ENCODE results near the gene EPO. TPM values are rescaled to one million over a fixed set of nuclear protein-coding genes. Genes with fewer than 3 reads are reported as not detected.
"Not testable (repeated sequence)": the region's sequence is repeated elsewhere in the genome, so short reads cannot be mapped to it uniquely, and the experiment has no call there.

Gene EPO
- total and polyA plus RNA-seq, 9 donors: 0.07 to 0.40 (median 0.18) TPM; not detected in 4

DNA sequence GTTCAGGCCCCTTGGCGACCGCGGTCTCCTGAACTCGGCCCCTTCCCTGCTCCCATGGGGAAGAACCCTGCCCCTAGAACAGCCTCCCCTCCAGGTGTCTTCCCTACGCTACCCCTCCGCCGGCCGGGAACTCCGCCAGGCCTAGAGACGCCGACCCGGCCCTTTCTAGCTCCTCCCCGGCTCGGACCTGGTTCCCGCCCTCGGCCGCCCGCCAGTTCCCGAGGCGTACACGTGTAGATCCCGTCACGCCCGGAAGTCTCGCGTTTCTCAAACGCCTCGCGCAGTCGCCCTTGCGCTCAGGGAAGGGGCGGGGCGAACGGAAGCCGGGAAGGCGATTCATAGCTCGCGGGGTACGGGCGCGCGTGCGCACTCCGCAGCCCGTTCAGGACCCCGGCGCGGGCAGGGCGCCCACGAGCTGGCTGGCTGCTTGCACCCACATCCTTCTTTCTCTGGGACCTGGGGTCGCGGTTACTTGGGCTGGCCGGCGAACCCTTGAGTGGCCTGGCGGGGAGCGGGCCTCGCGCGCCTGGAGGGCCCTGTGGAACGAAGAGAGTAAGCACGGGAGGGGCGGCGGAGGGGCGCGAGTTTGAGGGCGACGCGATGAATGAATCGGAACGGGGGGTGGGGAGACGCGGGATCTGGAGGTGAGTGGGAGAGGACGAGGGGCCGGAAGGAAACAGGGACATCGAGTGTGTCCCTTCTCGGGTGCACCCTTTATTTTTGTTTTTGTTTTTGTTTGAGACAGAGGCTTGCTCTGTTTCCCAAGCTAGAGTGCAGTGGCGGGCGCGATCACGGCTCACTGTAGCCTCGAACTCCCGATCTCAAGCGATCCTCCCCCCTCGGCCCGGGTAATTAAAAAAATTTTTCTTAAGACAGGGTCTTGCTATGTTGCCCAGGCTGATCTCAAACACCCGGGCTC is 14.3 kb upstream of the EPO start, which contains the start of gene POP7:
Gene POP7 (plus strand): TSS at position 369 of the 919 bp plus-strand sequence. CDS start 710 bp downstream, outside the sequence.
- peak within 1 kb of the TSS; percentile 97 for H3K4me3 ChIP-seq (ENCODE audit: low read length)
- peak within 1 kb of the TSS; percentile 97 for H3K27ac ChIP-seq (ENCODE audit: low read length)
- H3K36me3 ChIP-seq (ENCODE audit: control insufficient read depth, insufficient read depth, low read length): peaks cover 7% of the 10 kb centered on the region
- DNase-seq: peak; percentile 99
- peaks cover 16% of the 10 kb centered on the region for H3K4me1 ChIP-seq (ENCODE audit: control insufficient read depth, insufficient read depth, low read length)
- H3K9me3 ChIP-seq (replicated peaks; ENCODE audit: control insufficient read depth, low read depth, low read length): no peaks in the 10 kb centered on the region
- WGBS (ENCODE audit: insufficient coverage): under 1% methylated on average over 81 of the region's 86 CpGs
- no peaks in the 10 kb centered on the region for H3K27me3 ChIP-seq (ENCODE audit: control insufficient read depth, insufficient read depth, low read length)

DNA sequence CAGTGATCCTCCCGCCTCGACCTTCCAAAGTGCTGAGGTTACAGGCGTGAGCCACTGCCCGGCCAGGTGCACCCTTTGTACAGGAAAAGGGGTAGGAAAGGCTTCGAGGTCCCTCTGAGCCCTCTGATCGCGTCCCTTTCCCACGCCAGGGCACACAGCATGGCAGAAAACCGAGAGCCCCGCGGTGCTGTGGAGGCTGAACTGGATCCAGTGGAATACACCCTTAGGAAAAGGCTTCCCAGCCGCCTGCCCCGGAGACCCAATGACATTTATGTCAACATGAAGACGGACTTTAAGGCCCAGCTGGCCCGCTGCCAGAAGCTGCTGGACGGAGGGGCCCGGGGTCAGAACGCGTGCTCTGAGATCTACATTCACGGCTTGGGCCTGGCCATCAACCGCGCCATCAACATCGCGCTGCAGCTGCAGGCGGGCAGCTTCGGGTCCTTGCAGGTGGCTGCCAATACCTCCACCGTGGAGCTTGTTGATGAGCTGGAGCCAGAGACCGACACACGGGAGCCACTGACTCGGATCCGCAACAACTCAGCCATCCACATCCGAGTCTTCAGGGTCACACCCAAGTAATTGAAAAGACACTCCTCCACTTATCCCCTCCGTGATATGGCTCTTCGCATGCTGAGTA is 13.5 kb upstream of the EPO start:
- Histone ChIP-seq H3K4me3 (ENCODE audit: low read length) (peak overlapping the region; percentile 97), H3K4me1 (ENCODE audit: control insufficient read depth, insufficient read depth, low read length) (peaks cover 16% of the 10 kb centered on the region), H3K36me3 (ENCODE audit: control insufficient read depth, insufficient read depth, low read length) (peaks cover 7% of the 10 kb centered on the region), H3K27me3 (ENCODE audit: control insufficient read depth, insufficient read depth, low read length) (no peaks in the 10 kb centered on the region), H3K9me3 (replicated peaks; ENCODE audit: control insufficient read depth, low read depth, low read length) (no peaks in the 10 kb centered on the region), H3K27ac (ENCODE audit: low read length) (peak overlapping the region; percentile 10)
- no peak for DNase-seq
- WGBS (ENCODE audit: insufficient coverage): 11% methylated on average over 26 of the region's 34 CpGs

GRCh38 chr7:100708395-100708794 is 11.9 kb upstream of the EPO start:
- DNase-seq: no peak
- 100% methylated on average over 1 of the region's 6 CpGs for WGBS (ENCODE audit: insufficient coverage)
- no peak overlapping the region for H3K27ac ChIP-seq (ENCODE audit: low read length)
- H3K36me3 ChIP-seq (ENCODE audit: control insufficient read depth, insufficient read depth, low read length): peaks cover 7% of the 10 kb centered on the region
- H3K9me3 ChIP-seq (replicated peaks; ENCODE audit: control insufficient read depth, low read depth, low read length): no peaks in the 10 kb centered on the region
- peaks cover 16% of the 10 kb centered on the region for H3K4me1 ChIP-seq (ENCODE audit: control insufficient read depth, insufficient read depth, low read length)
- H3K4me3 ChIP-seq (ENCODE audit: low read length): no peak overlapping the region
- H3K27me3 ChIP-seq (ENCODE audit: control insufficient read depth, insufficient read depth, low read length): no peaks in the 10 kb centered on the region

DNA sequence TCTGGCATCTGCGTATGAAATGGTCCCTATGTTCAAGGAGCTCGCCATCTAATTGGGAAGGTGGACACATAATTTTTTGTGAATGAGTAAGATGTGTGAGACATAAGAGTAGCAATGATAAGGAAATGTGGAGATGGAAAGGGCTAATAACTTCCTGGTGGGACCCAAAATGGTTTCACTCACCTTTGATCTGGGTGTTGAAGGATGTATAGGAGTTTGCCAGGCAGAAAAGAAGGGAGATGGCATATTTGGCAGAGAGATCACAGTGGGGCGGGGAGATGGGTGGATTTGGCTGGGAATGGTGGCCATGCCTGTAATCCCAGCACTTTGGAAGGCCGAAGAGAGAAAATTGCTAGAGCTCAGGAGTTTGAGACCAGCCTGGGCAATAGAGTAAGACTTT is 9.8 kb upstream of the EPO start:
- no peak overlapping the region for H3K4me3 ChIP-seq (ENCODE audit: low read length)
- DNase-seq: no peak
- WGBS (ENCODE audit: insufficient coverage): 83% methylated on average over 4 of the region's 4 CpGs
- peaks cover 7% of the 10 kb centered on the region for H3K36me3 ChIP-seq (ENCODE audit: control insufficient read depth, insufficient read depth, low read length)
- no peaks in the 10 kb centered on the region for H3K9me3 ChIP-seq (replicated peaks; ENCODE audit: control insufficient read depth, low read depth, low read length)
- peaks cover 8% of the 10 kb centered on the region for H3K4me1 ChIP-seq (ENCODE audit: control insufficient read depth, insufficient read depth, low read length)
- no peak overlapping the region for H3K27ac ChIP-seq (ENCODE audit: low read length)
- H3K27me3 ChIP-seq (ENCODE audit: control insufficient read depth, insufficient read depth, low read length): no peaks in the 10 kb centered on the region

GRCh38 chr7:100711369-100711768 is 8.9 kb upstream of the EPO start:
- DNase-seq: no peak
- H3K27ac ChIP-seq (ENCODE audit: low read length): no peak overlapping the region
- WGBS (ENCODE audit: insufficient coverage): 81% methylated on average over 9 of the region's 11 CpGs

GRCh38 chr7:100714725-100715124 is 5.5 kb upstream of the EPO start:
- 40% methylated on average over 5 of the region's 8 CpGs for WGBS (ENCODE audit: insufficient coverage)

More at GRCh38 chr7:100711369-100711768, 8.9 kb upstream of the EPO start:
- no peak overlapping the region for H3K4me3 ChIP-seq (ENCODE audit: low read length)
- H3K27me3 ChIP-seq (ENCODE audit: control insufficient read depth, insufficient read depth, low read length): no peaks in the 10 kb centered on the region
- H3K9me3 ChIP-seq (replicated peaks; ENCODE audit: control insufficient read depth, low read depth, low read length): no peaks in the 10 kb centered on the region
- peaks cover 7% of the 10 kb centered on the region for H3K36me3 ChIP-seq (ENCODE audit: control insufficient read depth, insufficient read depth, low read length)
- H3K4me1 ChIP-seq (ENCODE audit: control insufficient read depth, insufficient read depth, low read length): peaks cover 8% of the 10 kb centered on the region

GRCh38 chr7:100717073-100717472 is 3.2 kb upstream of the EPO start:
- 92% methylated on average over 2 of the region's 2 CpGs for WGBS (ENCODE audit: insufficient coverage)
- not testable (repeated sequence) for H3K9me3 ChIP-seq (replicated peaks; ENCODE audit: control insufficient read depth, low read depth, low read length); H3K27ac ChIP-seq (ENCODE audit: low read length); DNase-seq; H3K4me1 ChIP-seq (ENCODE audit: control insufficient read depth, insufficient read depth, low read length); H3K36me3 ChIP-seq (ENCODE audit: control insufficient read depth, insufficient read depth, low read length); H3K4me3 ChIP-seq (ENCODE audit: low read length)
- H3K27me3 ChIP-seq (ENCODE audit: control insufficient read depth, insufficient read depth, low read length): peaks cover 36% of the 10 kb centered on the region

More at GRCh38 chr7:100714725-100715124, 5.5 kb upstream of the EPO start:
- H3K4me1 ChIP-seq (ENCODE audit: control insufficient read depth, insufficient read depth, low read length): no peaks in the 10 kb centered on the region
- no peak overlapping the region for H3K4me3 ChIP-seq (ENCODE audit: low read length)
- peaks cover 13% of the 10 kb centered on the region for H3K27me3 ChIP-seq (ENCODE audit: control insufficient read depth, insufficient read depth, low read length)
- peaks cover 2% of the 10 kb centered on the region for H3K9me3 ChIP-seq (replicated peaks; ENCODE audit: control insufficient read depth, low read depth, low read length)
- no peaks in the 10 kb centered on the region for H3K36me3 ChIP-seq (ENCODE audit: control insufficient read depth, insufficient read depth, low read length)
- peak; percentile 50 for DNase-seq
- no peak overlapping the region for H3K27ac ChIP-seq (ENCODE audit: low read length)

- no peak for DNase-seq
- no peak overlapping the region for H3K4me3 ChIP-seq (ENCODE audit: low read length)
- H3K27ac ChIP-seq (ENCODE audit: low read length): no peak overlapping the region
- H3K27me3 ChIP-seq (ENCODE audit: control insufficient read depth, insufficient read depth, low read length): peaks cover 55% of the 10 kb centered on the region
- H3K36me3 ChIP-seq (ENCODE audit: control insufficient read depth, insufficient read depth, low read length): no peaks in the 10 kb centered on the region
- peaks cover 2% of the 10 kb centered on the region for H3K9me3 ChIP-seq (replicated peaks; ENCODE audit: control insufficient read depth, low read depth, low read length)
- H3K4me1 ChIP-seq (ENCODE audit: control insufficient read depth, insufficient read depth, low read length): peaks cover 5% of the 10 kb centered on the region
- WGBS (ENCODE audit: insufficient coverage): 27% methylated on average over 2 of the region's 8 CpGs
Measured at GRCh38 chr7:100719523-100720278, 567 bp upstream of the EPO start.

- no peak overlapping the region for H3K4me3 ChIP-seq (ENCODE audit: low read length)
- H3K36me3 ChIP-seq (ENCODE audit: control insufficient read depth, insufficient read depth, low read length): no peaks in the 10 kb centered on the region
- peaks cover 7% of the 10 kb centered on the region for H3K4me1 ChIP-seq (ENCODE audit: control insufficient read depth, insufficient read depth, low read length)
- H3K9me3 ChIP-seq (replicated peaks; ENCODE audit: control insufficient read depth, low read depth, low read length): peaks cover 2% of the 10 kb centered on the region
- H3K27me3 ChIP-seq (ENCODE audit: control insufficient read depth, insufficient read depth, low read length): peaks cover 60% of the 10 kb centered on the region
- H3K27ac ChIP-seq (ENCODE audit: low read length): no peak overlapping the region
- 4% methylated on average over 56 of the region's 56 CpGs for WGBS (ENCODE audit: insufficient coverage)
- no peak for DNase-seq
Measured at GRCh38 chr7:100720671-100721504, 620 bp downstream of the EPO start.

All from muscle of leg (tissue), 11 donors.